Measurements from ENCODE around the gene MLH1. TPM values are rescaled to one million over a fixed set of nuclear protein-coding genes. Genes with fewer than 3 reads are reported as not detected.
"Not testable (repeated sequence)": the region's sequence is repeated elsewhere in the genome, so short reads cannot be mapped to it uniquely, and the experiment has no call there.

MLH1 gene
- total RNA-seq (59.2 TPM), polyA plus RNA-seq (21.9 TPM)
- long read RNA-seq, donor 1, partial matches to known transcripts: 0 of 1 reads
- long read RNA-seq, donor 1, other reads (novel, unspliced or antisense): 0 of 1 reads
- long read RNA-seq, donor 2, transcript MLH1-201 (19 exons, 2,752 nt): major isoform, 14 of 153 reads
- long read RNA-seq, donor 2, partial matches to known transcripts: 107 of 153 reads
- long read RNA-seq, donor 2, other reads (novel, unspliced or antisense): 31 of 153 reads
- long read RNA-seq, donor 3, transcript MLH1-201 (19 exons, 2,752 nt): major isoform, 11 of 24 reads
- long read RNA-seq, donor 3, partial matches to known transcripts: 13 of 24 reads
- long read RNA-seq, donor 3, other reads (novel, unspliced or antisense): 0 of 24 reads
- long read RNA-seq, donor 4, partial matches to known transcripts: 10 of 14 reads
- long read RNA-seq, donor 4, other reads (novel, unspliced or antisense): 0 of 14 reads
- long read RNA-seq, donor 5, transcript MLH1-201 (19 exons, 2,752 nt): major isoform, 6 of 21 reads
- long read RNA-seq, donor 5, partial matches to known transcripts: 15 of 21 reads
- long read RNA-seq, donor 5, other reads (novel, unspliced or antisense): 0 of 21 reads
- long read RNA-seq, donor 6, partial matches to known transcripts: 56 of 70 reads
- long read RNA-seq, donor 6, other reads (novel, unspliced or antisense): 10 of 70 reads
- long read RNA-seq, donor 7, transcript MLH1-201 (19 exons, 2,752 nt): major isoform, 13 of 13 reads
- long read RNA-seq, donor 7, partial matches to known transcripts: 0 of 13 reads
- long read RNA-seq, donor 7, other reads (novel, unspliced or antisense): 0 of 13 reads
- long read RNA-seq, donor 8, partial matches to known transcripts: 0 of 2 reads
- long read RNA-seq, donor 8, other reads (novel, unspliced or antisense): 0 of 2 reads
- long read RNA-seq, donor 9, transcript MLH1-201 (19 exons, 2,752 nt): major isoform, 5 of 5 reads
- long read RNA-seq, donor 9, partial matches to known transcripts: 0 of 5 reads
- long read RNA-seq, donor 9, other reads (novel, unspliced or antisense): 0 of 5 reads
- long read RNA-seq, donor 10, transcript MLH1-201 (19 exons, 2,752 nt): major isoform, 6 of 7 reads
- long read RNA-seq, donor 10, partial matches to known transcripts: 0 of 7 reads
- long read RNA-seq, donor 10, other reads (novel, unspliced or antisense): 0 of 7 reads

GRCh38 chr3:36993326-36994283 lies at the start of gene MLH1:
Gene MLH1, plus strand, starts transcription at chr3:36993518. Its CDS starts 30 bp downstream, at chr3:36993548.
- peak; percentile 100 for DNase-seq (ENCODE audit: low read depth in 6 of 9, low spot score in 9 of 9)

GRCh38 chr3:36943601-36944000 lies 49.7 kb upstream of the MLH1 start:
- peaks cover 2 to 13% of the 10 kb centered on the region in 2 donors for H3K4me1 ChIP-seq (ENCODE audit: control insufficient read depth in 2 of 2, insufficient read depth in 2 of 2, low read length in 2 of 2)
- no peaks in the 10 kb centered on the region for H3K36me3 ChIP-seq (ENCODE audit: control insufficient read depth in 2 of 2, insufficient read depth in 2 of 2, low read length in 1 of 2)
- peak overlapping the region; percentile 63 to 82 for H3K4me3 ChIP-seq (ENCODE audit: low read length in 2 of 2)
- no peak for DNase-seq (ENCODE audit: low read depth in 6 of 9, low spot score in 9 of 9)
- H3K9me3 ChIP-seq (ENCODE audit: control insufficient read depth in 2 of 2, insufficient read depth in 1 of 2, low read length in 1 of 2): peaks cover 0 to 29% of the 10 kb centered on the region in 2 donors
- 39% methylated on average over 10 of the region's 10 CpGs for WGBS
- H3K27ac ChIP-seq (ENCODE audit: low read depth in 1 of 2, low read length in 1 of 2): no peak overlapping the region
- H3K27me3 ChIP-seq (ENCODE audit: control insufficient read depth in 2 of 2, insufficient read depth in 1 of 2, low read length in 1 of 2): peaks cover 0 to 8% of the 10 kb centered on the region in 2 donors

More at GRCh38 chr3:36993326-36994283, at the start of gene MLH1:
- Histone ChIP-seq H3K36me3 (ENCODE audit: control insufficient read depth in 2 of 2, insufficient read depth in 2 of 2, low read length in 1 of 2) (peaks cover 3 to 41% of the 10 kb centered on the region in 2 donors), H3K9me3 (ENCODE audit: control insufficient read depth in 2 of 2, insufficient read depth in 1 of 2, low read length in 1 of 2) (no peaks in the 10 kb centered on the region), H3K27ac (ENCODE audit: low read depth in 1 of 2, low read length in 1 of 2) (peak within 1 kb of the TSS; percentile 97 to 99), H3K27me3 (ENCODE audit: control insufficient read depth in 2 of 2, insufficient read depth in 1 of 2, low read length in 1 of 2) (no peaks in the 10 kb centered on the region), H3K4me3 (ENCODE audit: low read length in 2 of 2) (peak within 1 kb of the TSS; percentile 69 to 82), H3K4me1 (ENCODE audit: control insufficient read depth in 2 of 2, insufficient read depth in 2 of 2, low read length in 2 of 2) (peaks cover 12 to 16% of the 10 kb centered on the region in 2 donors)
- 3% methylated on average over 47 of the region's 47 CpGs for WGBS

- peak in 6 of 9 donors; percentile 16 to 69 (median 32) for DNase-seq (ENCODE audit: low read depth in 6 of 9, low spot score in 9 of 9)
- peak overlapping the region; percentile 63 to 82 for H3K4me3 ChIP-seq (ENCODE audit: low read length in 2 of 2)
- H3K4me1 ChIP-seq (ENCODE audit: control insufficient read depth in 2 of 2, insufficient read depth in 2 of 2, low read length in 2 of 2): peaks cover 2 to 13% of the 10 kb centered on the region in 2 donors
- WGBS: under 1% methylated on average over 56 of the region's 56 CpGs
- no peaks in the 10 kb centered on the region for H3K36me3 ChIP-seq (ENCODE audit: control insufficient read depth in 2 of 2, insufficient read depth in 2 of 2, low read length in 1 of 2)
- H3K27ac ChIP-seq (ENCODE audit: low read depth in 1 of 2, low read length in 1 of 2): no peak overlapping the region
- peaks cover 0 to 29% of the 10 kb centered on the region in 2 donors for H3K9me3 ChIP-seq (ENCODE audit: control insufficient read depth in 2 of 2, insufficient read depth in 1 of 2, low read length in 1 of 2)
- peaks cover 0 to 8% of the 10 kb centered on the region in 2 donors for H3K27me3 ChIP-seq (ENCODE audit: control insufficient read depth in 2 of 2, insufficient read depth in 1 of 2, low read length in 1 of 2)
Measured at GRCh38 chr3:36944012-36944640, 49.2 kb upstream of the MLH1 start.

GRCh38 chr3:36944641-36945270 lies 48.6 kb upstream of the MLH1 start, which contains the start of gene TRANK1:
Gene TRANK1, minus strand, starts transcription at chr3:36945054. Its CDS starts 245 bp downstream, at chr3:36944809.
- peak within 1 kb of the TSS in 1 of 2 donors; percentile 40 for H3K27ac ChIP-seq (ENCODE audit: low read depth in 1 of 2, low read length in 1 of 2)
- WGBS: 1% methylated on average over 68 of the region's 68 CpGs

GRCh38 chr3:36945333-36945980 lies 47.9 kb upstream of the MLH1 start:
- no peak for DNase-seq (ENCODE audit: low read depth in 6 of 9, low spot score in 9 of 9)
- H3K27me3 ChIP-seq (ENCODE audit: control insufficient read depth in 2 of 2, insufficient read depth in 1 of 2, low read length in 1 of 2): peaks cover 0 to 8% of the 10 kb centered on the region in 2 donors

More at GRCh38 chr3:36944641-36945270, 48.6 kb upstream of the MLH1 start, which contains the start of gene TRANK1:
- peaks cover 0 to 8% of the 10 kb centered on the region in 2 donors for H3K27me3 ChIP-seq (ENCODE audit: control insufficient read depth in 2 of 2, insufficient read depth in 1 of 2, low read length in 1 of 2)
- peak in 8 of 9 donors; percentile 38 to 87 (median 66) for DNase-seq (ENCODE audit: low read depth in 6 of 9, low spot score in 9 of 9)
- no peaks in the 10 kb centered on the region for H3K36me3 ChIP-seq (ENCODE audit: control insufficient read depth in 2 of 2, insufficient read depth in 2 of 2, low read length in 1 of 2)
- H3K4me3 ChIP-seq (ENCODE audit: low read length in 2 of 2): peak within 1 kb of the TSS; percentile 63 to 82
- H3K9me3 ChIP-seq (ENCODE audit: control insufficient read depth in 2 of 2, insufficient read depth in 1 of 2, low read length in 1 of 2): peaks cover 0 to 29% of the 10 kb centered on the region in 2 donors
- H3K4me1 ChIP-seq (ENCODE audit: control insufficient read depth in 2 of 2, insufficient read depth in 2 of 2, low read length in 2 of 2): peaks cover 2 to 13% of the 10 kb centered on the region in 2 donors

GRCh38 chr3:36947814-36948213 lies 45.5 kb upstream of the MLH1 start:
- H3K27ac ChIP-seq (ENCODE audit: low read depth in 1 of 2, low read length in 1 of 2); H3K36me3 ChIP-seq (ENCODE audit: control insufficient read depth in 2 of 2, insufficient read depth in 2 of 2, low read length in 1 of 2); DNase-seq (ENCODE audit: low read depth in 6 of 9, low spot score in 9 of 9); H3K27me3 ChIP-seq (ENCODE audit: control insufficient read depth in 2 of 2, insufficient read depth in 1 of 2, low read length in 1 of 2); H3K4me3 ChIP-seq (ENCODE audit: low read length in 2 of 2): not testable (repeated sequence)
- Histone ChIP-seq H3K4me1 (ENCODE audit: control insufficient read depth in 2 of 2, insufficient read depth in 2 of 2, low read length in 2 of 2) (peaks cover 2 to 13% of the 10 kb centered on the region in 2 donors), H3K9me3 (ENCODE audit: control insufficient read depth in 2 of 2, insufficient read depth in 1 of 2, low read length in 1 of 2) (peaks cover 0 to 29% of the 10 kb centered on the region in 2 donors)
- 99% methylated on average over 5 of the region's 5 CpGs for WGBS

More at GRCh38 chr3:36945333-36945980, 47.9 kb upstream of the MLH1 start:
- H3K9me3 ChIP-seq (ENCODE audit: control insufficient read depth in 2 of 2, insufficient read depth in 1 of 2, low read length in 1 of 2): peaks cover 0 to 29% of the 10 kb centered on the region in 2 donors
- peaks cover 2 to 13% of the 10 kb centered on the region in 2 donors for H3K4me1 ChIP-seq (ENCODE audit: control insufficient read depth in 2 of 2, insufficient read depth in 2 of 2, low read length in 2 of 2)
- no peak overlapping the region for H3K27ac ChIP-seq (ENCODE audit: low read depth in 1 of 2, low read length in 1 of 2)
- peak overlapping the region; percentile 63 to 82 for H3K4me3 ChIP-seq (ENCODE audit: low read length in 2 of 2)
- WGBS: 89% methylated on average over 28 of the region's 28 CpGs
- no peaks in the 10 kb centered on the region for H3K36me3 ChIP-seq (ENCODE audit: control insufficient read depth in 2 of 2, insufficient read depth in 2 of 2, low read length in 1 of 2)
